Fibroblast of skin of left biceps (primary cell): ENCODE results near the gene DNAJB5.
"Not testable (repeated sequence)": the region's sequence is repeated elsewhere in the genome, so short reads cannot be mapped to it uniquely, and the experiment has no call there.

Source experiments
- DNase-seq, 2 experiments: peaks; one replicate each; pipeline ENCODE4 v3.0.0-alpha.2; 2013; ENCODE audit warnings: low read depth in 2 of 2

Gene DNAJB5

DNA sequence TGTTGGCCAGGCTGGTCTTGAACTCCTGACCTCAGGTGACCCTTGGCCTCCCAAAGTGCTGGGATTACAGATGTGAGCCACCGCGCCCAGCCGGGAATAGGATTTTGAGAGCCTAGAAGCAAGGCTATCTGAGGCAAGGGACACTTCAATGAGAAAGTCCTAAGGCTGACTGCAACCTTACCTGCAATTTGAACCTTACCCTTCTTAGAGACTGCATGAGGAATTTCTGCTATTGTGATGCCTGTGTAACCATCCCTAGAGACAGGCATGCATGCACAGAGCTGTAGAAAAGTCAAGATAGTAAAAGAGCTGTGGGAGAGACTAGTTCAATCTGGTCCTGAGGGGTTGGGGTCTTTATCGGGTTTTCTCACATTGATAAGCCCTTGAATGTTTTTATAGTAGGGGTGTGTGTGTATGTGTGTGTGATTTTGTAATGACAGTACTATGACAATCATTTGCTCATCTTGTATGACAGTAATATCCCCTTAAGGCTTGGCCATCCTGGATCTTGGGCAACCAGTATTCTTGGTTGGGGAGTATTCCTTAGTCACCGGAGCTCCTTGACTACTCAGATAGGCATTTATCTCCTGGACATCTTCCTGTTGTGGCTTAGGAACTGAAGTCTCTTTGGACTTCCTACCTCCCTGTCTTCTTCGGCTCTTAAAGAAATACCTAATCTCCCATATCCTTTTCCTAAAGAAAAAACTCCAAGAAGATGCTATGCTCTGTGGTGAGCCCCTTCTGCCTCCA lies 11.2 kb downstream of the DNAJB5 start:
- no peak for DNase-seq

DNA sequence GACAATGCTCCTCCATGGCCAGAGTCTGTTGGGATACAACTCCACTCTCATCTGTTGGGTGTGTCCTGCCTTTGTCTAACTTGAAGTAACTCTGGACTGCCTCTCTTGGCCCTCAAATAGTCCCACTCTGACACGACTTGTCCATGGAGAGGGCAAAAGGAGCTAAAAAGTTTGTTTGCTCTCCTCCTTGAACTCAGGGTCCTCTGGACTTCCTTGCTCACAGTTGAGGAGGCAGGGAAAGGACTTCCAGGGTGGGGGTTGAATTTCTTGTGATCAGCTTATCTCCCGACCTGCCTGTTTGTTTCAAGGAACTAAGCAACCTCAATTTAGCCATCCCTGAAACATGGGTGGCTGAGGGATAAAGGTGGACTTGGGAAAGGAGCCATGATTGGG lies 11.7 kb downstream of the DNAJB5 start:
- no peak for DNase-seq

DNA sequence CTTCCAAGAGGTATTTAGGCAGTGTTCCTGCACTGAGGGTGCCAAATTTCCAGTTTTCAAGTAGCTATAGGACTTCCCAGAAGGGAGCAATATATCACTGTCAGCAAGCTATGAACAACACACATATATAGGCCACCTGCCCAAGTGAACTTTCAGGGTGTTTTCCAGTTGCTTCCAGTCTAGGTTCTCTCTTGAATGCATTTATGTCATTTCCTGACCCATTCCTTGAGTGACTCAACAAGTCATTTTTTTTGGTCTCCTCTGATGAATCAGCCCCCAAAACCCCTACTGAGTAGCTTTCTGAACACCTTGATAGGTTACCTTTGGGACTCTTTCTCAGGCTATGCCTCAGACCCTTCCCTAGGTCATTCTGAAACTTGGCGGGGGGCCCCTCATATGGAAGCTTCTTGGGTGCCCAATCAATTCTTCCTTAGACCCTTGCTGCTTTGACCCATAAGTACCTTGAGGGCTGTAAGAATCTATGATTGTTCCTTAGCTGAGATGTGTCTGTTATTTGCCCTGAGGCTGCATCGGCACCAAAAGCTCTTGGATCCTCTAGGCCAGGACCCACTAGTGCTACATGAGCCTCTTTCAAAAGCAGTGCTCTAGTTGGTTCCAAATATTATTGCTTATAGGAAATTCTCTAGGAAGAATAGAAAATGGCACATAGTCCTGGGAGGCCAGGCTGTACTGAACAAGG lies 12.4 kb downstream of the DNAJB5 start:
- DNase-seq, result no peak

GRCh38 chr9:35002623-35003022 lies 13.1 kb downstream of the DNAJB5 start:
- no peak for DNase-seq

GRCh38 chr9:35004299-35004698 lies 14.8 kb downstream of the DNAJB5 start:
- DNase-seq, result not testable (repeated sequence)

DNA sequence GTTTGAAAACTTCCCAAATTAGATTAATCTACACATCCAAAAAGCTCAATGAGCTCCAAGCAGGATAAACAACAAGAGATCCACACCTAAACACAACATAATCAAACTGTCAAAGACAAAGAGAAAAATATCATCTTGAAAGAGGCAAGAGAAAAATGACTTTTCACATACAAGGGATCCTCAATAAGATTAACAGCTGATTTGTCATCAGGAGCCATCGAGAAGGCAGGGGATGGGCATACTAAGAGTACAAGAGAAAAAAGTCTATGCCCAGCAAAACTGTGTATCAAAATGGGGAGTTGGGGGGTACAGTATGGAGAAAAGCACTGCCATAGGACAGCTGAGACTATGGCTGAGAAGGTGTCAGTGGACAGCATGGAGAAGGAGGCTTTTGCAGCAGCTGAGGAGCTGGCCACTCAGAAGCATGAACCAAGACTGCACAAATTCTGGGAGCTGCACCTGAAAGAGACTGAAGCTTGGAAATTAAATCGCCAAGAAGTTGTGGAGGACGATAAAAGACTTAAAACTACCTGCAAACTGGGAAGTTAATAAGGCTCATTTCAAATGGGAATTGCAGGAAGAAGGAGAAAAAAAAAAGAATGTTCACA lies 20.9 kb downstream of the DNAJB5 start:
- no peak for DNase-seq

DNA sequence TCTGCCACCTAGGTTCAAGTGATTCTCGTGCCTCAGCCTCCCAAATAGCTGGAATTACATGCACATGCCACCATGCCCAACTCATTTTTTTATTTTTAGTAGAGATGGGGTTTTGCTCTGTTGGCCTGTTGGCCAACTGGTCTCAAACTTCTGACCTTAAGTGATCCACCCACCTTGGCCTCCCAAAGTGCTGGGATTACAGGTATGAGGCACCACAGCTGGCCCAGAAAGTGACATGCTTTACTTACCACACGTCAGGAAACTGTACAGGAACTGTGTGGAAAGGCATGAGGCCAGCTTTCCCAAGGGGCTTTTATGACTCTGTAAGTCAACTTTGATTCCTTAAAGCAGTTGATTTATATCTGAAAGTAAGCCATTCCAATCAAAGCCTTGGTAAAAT lies 25.0 kb downstream of the DNAJB5 start:
- no peak for DNase-seq

GRCh38 chr9:35023443-35023842 lies 33.9 kb downstream of the DNAJB5 start:
- DNase-seq, result not testable (repeated sequence)

DNA sequence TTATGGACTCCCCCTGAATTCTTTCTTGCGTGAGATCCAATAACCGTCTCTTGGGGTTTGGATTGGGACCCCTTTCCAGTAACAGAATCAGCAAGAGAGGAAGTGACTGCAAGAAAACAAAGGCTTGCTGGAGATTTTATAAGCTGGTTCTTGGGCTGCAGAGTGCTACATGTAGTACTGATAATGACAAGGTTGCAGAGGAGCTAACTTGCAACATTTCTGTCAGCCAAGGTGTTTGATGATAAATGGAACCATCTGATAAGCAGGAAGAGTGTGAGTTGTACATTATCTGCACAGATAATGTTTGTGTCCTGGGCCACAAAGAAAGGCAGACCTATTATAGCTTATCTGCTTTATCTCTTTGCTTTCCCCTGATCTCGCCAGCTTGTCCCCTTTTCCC lies 37.1 kb downstream of the DNAJB5 start:
- DNase-seq, result no peak

DNA sequence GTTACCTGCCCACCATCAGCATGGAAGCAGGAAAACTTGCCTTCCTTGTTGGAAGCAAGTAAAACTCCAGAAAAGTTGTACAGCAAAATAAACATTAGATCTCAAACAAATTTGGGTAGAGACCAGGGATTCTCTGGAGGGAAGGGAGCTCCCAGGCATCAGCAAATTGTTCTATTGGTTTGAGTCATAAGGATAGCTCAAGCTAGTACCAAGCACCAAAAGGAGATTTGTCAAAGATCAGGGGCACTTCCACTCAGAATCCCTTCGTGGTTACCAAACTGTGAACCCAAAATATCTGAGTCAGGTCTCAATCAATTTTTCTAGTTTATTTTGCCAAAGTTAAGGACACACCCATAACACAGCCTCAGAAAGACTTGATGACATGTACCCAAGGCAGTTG lies 37.8 kb downstream of the DNAJB5 start:
- DNase-seq, result no peak

- no peak for DNase-seq
Observed at GRCh38 chr9:35027860-35028259, 38.3 kb downstream of the DNAJB5 start.

DNA sequence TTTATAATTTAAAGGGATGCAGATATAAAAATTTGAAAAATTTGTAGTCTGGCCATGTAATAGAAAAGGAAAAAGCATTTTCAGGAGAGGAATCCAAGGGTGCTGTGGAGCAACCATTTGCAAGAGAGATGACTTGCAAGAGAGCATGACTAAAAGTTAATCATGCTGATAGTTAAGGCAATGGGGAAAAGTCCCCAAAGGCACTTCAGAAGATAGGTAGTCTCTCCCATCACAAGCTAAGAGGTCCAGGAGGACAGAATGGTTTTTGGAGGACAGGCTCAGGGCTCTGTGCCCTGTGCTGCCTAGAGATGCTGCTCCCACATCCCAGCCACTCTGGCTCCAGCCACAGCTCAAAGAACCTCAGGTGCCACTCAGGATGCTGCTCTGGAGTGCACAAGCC lies 38.8 kb downstream of the DNAJB5 start:
- no peak for DNase-seq

GRCh38 chr9:35029241-35029640 lies 39.7 kb downstream of the DNAJB5 start:
- DNase-seq, result no peak

- no peak for DNase-seq
Observed at GRCh38 chr9:35029852-35030251, 40.3 kb downstream of the DNAJB5 start.

DNA sequence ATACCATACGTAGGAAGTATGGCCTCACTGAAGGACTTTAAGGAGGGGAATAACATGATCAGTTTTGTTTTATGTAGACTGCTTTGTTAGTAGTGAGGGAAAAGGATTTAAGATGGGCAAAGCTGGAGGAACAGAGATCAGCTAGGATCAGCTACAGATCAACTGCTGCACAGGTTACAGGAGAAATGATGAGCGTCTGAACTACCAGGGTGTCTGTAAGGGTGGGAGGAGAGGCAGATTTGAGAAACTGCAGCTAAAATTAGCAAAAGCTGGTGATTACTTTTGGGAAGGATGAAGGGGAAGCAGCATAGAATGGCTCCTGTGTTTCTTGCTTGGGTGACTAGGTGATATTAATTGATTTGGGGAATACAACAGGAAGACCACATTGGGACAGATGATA lies 43.6 kb downstream of the DNAJB5 start:
- DNase-seq, result no peak

GRCh38 chr9:35035851-35036701 lies 46.5 kb downstream of the DNAJB5 start:
- DNase-seq, result peak; percentile 36 to 43

GRCh38 chr9:35042081-35042604 lies 52.6 kb downstream of the DNAJB5 start:
- no peak for DNase-seq

GRCh38 chr9:35042891-35043545 lies 53.5 kb downstream of the DNAJB5 start:
- no peak for DNase-seq

DNA sequence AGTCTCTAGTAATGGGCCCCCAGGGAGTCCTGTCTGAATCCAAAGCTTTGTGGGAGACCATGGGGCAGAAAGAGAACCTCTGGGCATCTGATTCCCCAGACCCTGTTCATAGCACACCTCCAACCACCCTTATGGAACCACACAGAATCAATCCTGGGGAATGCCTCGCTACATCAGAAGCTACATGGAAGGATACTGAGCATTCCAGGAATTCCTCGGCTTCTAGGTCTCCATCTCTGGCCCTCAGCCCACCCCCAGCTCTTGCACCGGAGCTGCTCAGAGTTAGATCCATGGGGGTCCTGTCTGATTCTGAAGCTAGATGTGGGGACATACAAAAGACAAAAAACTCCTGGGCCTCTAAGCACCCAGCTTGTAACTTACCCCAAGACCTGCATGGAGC lies 54.5 kb downstream of the DNAJB5 start:
- DNase-seq, result no peak
